Colonic mucosa (tissue), 4 donors: Measurements from ENCODE around the gene FLNC. TPM values are rescaled to one million over a fixed set of nuclear protein-coding genes. Genes with fewer than 3 reads are reported as not detected.
A peak's percentile ranks its signal among the peaks of the same experiment; 100 is the strongest.

ENCODE experiments used
- DNase-seq: peaks from one replicate; pipeline ENCODE4 v3.0.0-alpha.2; 2020
- H3K27ac ChIP-seq: fragments of 200-600 bp; one replicate; pipeline ENCODE4 v1.8.0; 2021
- H3K27me3 ChIP-seq: fragments of 200-600 bp; one replicate; pipeline ENCODE4 v1.8.0; 2021
- H3K36me3 ChIP-seq: fragments of 200-600 bp; one replicate; pipeline ENCODE4 v1.8.0; 2021
- H3K4me1 ChIP-seq: fragments of 200-600 bp; one replicate; pipeline ENCODE4 v1.8.0; 2021; ENCODE audit warnings: mild to moderate bottlenecking
- H3K4me3 ChIP-seq: fragments of 200-600 bp; one replicate; pipeline ENCODE4 v1.8.0; 2021
- H3K9ac ChIP-seq, 2 donors: one replicate each; pipeline ENCODE4 v1.7.0; 2013; ENCODE audit warnings: control low read depth in 2 of 2, low read depth in 2 of 2, low read length in 2 of 2
- H3K9me3 ChIP-seq: fragments of 200-600 bp; one replicate; pipeline ENCODE4 v1.8.0; 2021
- intact Hi-C: fragments of 100-400 bp; cut with DNase I; formaldehyde crosslinking; loops from one replicate; pipeline ENCODE4 v1.14.1; 2022
- total RNA-seq, 2 donors: library from RNA; stranded (reverse); fragmentation: NEBNext Ultra II Directional in 1 of 2; extraction: Animal tissue kit (Norgen Biotek cat#: 25700) in 1 of 2; gene quantifications; one replicate each; pipeline ENCODE4 v1.2.1, GENCODE V29; 2021
- TF ChIP-seq, protein P1 (sequence below): fragments of 200-600 bp; IDR thresholded peaks from one replicate; pipeline ENCODE4 v1.8.0; 2022; ENCODE audit warnings: antibody characterized with exemption, mild to moderate bottlenecking
- donor health status: healthy.
- donor health status: DM: no; HTN: no; CAD: no.
- donor health status: DM: no; HTN: no; CAD: no.

Gene FLNC
- total RNA-seq, 2 donors from 2014 or later = 4.5 to 88.6 TPM

DNA sequence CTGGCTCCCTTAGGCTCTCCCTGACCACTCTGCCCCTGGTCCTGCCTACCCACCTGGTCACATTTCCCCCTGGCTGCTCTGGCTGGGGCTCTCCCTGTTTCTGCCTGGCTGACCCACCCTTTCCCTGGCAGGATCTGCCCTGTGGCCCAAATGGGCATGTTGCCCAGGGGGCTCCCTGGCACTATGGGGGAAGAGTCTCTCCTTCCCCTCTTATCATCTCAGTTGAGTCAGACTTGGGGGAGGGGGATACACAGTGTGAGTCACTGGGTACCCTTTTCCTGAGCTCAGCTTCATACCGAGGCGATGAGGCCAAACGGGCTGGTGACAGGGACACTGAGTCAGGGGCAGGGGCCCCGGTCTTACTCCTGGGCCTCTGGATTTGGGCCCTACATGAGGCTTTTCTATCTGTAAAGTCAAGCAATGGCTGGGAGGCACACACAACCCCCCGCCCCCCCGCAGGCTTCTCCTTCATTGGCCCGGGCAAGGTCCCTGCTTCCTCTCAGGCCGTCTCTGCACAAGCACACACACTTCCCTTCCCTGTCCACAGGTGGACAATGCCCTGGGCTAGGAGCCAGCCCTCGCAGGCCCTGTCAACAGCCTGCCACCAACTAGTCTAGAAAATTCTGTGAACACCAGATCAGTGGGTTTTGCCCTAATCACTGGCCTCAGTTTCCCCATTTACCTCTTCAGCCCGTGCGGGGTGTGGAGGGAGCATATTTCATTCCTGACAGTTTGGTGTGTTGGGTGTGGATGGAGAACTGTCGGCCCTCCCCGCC is 627 bp upstream of the FLNC start:
- Histone ChIP-seq H3K4me1 (no peaks in the 10 kb centered on the region), H3K27ac (no peak overlapping the region), H3K4me3 (peak overlapping the region; percentile 39), H3K9ac (no peak overlapping the region), H3K9me3 (no peaks in the 10 kb centered on the region), H3K27me3 (peaks cover 28% of the 10 kb centered on the region), H3K36me3 (no peaks in the 10 kb centered on the region)
- intact Hi-C loops = no loop called here
- DNase-seq = no peak
- TF ChIP-seq, protein P1, sequence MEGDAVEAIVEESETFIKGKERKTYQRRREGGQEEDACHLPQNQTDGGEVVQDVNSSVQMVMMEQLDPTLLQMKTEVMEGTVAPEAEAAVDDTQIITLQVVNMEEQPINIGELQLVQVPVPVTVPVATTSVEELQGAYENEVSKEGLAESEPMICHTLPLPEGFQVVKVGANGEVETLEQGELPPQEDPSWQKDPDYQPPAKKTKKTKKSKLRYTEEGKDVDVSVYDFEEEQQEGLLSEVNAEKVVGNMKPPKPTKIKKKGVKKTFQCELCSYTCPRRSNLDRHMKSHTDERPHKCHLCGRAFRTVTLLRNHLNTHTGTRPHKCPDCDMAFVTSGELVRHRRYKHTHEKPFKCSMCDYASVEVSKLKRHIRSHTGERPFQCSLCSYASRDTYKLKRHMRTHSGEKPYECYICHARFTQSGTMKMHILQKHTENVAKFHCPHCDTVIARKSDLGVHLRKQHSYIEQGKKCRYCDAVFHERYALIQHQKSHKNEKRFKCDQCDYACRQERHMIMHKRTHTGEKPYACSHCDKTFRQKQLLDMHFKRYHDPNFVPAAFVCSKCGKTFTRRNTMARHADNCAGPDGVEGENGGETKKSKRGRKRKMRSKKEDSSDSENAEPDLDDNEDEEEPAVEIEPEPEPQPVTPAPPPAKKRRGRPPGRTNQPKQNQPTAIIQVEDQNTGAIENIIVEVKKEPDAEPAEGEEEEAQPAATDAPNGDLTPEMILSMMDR = no peak

DNA sequence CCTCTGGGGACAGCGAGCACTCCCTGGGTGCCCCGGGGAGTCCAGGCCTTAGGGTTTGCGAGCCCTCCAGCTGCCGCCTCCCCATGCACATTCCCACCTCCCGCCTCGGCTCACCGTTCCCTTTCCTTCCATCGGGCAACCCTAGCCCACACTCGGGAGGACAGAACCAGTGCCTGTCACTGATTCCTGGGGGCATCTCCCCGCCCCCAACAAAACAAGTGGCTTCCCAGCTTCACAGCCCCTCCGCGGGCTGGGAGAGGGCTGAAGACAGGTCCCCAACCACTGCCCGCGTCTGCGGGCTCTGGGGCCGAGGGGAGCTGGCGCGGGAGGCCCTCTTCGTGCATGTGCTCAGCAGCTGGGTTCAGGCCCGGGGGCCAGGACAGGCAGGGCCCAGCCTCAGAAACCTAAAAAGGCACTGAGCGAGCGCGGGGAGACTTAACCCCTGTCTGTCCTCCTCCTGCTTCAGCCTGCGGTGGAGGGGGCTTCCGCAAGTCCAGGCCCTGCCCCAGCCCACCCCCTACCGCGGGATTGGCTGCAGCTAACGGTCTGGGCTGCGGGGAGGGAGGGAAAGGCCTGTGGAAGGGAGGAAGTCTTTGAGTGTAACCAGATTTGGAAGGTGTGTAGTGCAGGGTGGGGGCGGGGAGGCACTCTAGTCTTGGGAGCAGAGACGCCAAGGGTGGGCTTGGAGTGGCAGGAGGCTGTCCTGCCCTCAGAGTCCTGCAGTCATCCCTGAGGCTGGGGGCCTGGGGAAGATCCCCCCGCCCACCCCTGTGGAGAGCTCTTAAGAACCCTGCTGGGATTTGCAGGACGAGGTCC is 1.2 kb downstream of the FLNC start:
- no peak for DNase-seq
- Histone ChIP-seq H3K9ac (peak overlapping the region in 1 of 2 donors; percentile 50), H3K4me1 (no peaks in the 10 kb centered on the region), H3K36me3 (no peaks in the 10 kb centered on the region), H3K27ac (peak overlapping the region; percentile 64), H3K4me3 (peak overlapping the region; percentile 39), H3K27me3 (peaks cover 28% of the 10 kb centered on the region), H3K9me3 (no peaks in the 10 kb centered on the region)
- TF ChIP-seq, protein P1 = no peak
- intact Hi-C loops = no loop called here

DNA sequence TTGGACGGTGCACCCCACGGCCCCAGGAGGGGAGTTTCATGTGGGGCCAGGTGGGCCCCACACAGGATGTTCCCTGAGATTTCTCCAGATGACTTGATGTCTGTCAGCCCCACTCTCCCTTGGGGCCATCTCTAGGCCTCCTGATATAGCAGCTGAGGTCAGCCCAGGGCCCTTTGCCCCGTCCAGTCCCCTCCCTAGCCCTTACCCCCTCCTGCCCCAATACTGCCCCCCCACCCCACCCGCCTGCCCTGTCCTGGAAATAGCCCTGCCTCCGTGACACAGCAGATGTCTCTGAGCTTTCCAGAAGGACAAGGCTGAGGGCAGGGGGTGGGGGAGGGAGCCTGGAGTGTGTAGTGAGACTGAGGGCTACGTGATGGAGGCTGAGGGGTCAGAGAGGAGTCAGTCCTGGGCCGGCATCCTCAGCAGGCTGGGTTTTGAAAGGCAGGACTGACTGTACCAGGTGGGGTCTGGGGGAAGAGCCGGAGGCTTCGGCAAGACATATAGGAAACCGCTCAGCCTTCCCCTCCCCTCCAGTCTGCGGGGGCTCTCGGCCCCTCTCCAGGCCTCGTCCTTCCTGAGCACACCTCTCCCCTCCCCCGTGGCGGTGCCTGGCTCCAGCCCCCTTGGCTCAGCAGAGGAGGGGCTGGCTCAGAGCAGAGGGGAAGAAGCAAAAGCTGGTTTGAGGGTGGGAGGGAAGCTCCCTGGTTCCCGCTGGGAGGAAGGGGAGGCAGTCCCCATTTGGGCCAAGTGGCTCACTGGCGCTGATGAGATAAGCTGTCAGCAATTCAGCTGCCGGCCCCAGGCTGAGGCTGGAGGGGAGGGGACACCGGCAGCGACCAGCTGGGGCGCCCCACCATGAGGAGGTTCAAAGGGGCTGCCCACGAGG is 2.0 kb downstream of the FLNC start:
- intact Hi-C loops = no loop called here
- Histone ChIP-seq H3K27me3 (peaks cover 28% of the 10 kb centered on the region), H3K4me1 (no peaks in the 10 kb centered on the region), H3K36me3 (no peaks in the 10 kb centered on the region), H3K9me3 (no peaks in the 10 kb centered on the region), H3K27ac (peak overlapping the region; percentile 64), H3K4me3 (peak overlapping the region; percentile 39), H3K9ac (peak overlapping the region; percentile 56 to 58)
- no peak for DNase-seq
- TF ChIP-seq, protein P1 = no peak

DNA sequence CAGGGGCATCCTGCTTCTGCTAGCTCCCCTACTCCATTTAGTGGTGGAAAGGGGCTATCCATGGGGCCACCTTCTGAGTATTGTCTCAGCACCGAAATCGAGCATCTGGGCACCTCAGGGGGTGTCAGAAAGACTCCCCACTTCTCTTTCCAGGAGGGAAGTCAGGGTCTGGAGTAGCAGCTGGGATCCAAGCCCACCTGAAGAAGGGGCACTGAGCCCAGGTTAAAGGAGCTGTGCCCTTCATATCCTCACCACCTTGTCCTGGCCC is 2.6 kb downstream of the FLNC start:
- H3K27ac ChIP-seq = peak overlapping the region; percentile 64
- no peaks in the 10 kb centered on the region for H3K4me1 ChIP-seq
- no peaks in the 10 kb centered on the region for H3K36me3 ChIP-seq
- intact Hi-C loops = no loop called here
- TF ChIP-seq, protein P1 = no peak
- peaks cover 28% of the 10 kb centered on the region for H3K27me3 ChIP-seq
- peak overlapping the region; percentile 46 to 56 for H3K9ac ChIP-seq
- peak overlapping the region; percentile 39 for H3K4me3 ChIP-seq
- no peaks in the 10 kb centered on the region for H3K9me3 ChIP-seq
- no peak for DNase-seq
